H1 (cell line): ENCODE measurements around the gene SLC25A12. TPM values are rescaled to one million over a fixed set of nuclear protein-coding genes. Genes with fewer than 3 reads are reported as not detected.

Source experiments
- CTCF ChIA-PET: fragments of 300-600 bp; sonication (Branson Sonifier 250); formaldehyde crosslinking; loops from one replicate; lab custom pipeline; 2021; ENCODE audit not compliant: partially characterized antibody; lab: Charles Lee
- POLR2A ChIA-PET: fragments of 300-600 bp; sonication (Branson Sonifier 250); formaldehyde crosslinking; loops from one replicate; lab custom pipeline; 2021; ENCODE audit warnings: inconsistent platforms; ENCODE audit not compliant: partially characterized antibody; lab: Charles Lee
- DNase-seq, 2 experiments: peaks; one replicate each; pipeline versions ENCODE4 v3.0.0 to v3.0.0-alpha.2; 2010 to 2022; ENCODE audit warnings: low spot score in 2 of 2, low read depth in 1 of 2, mixed read lengths in 1 of 2
- FAIRE-seq: peaks from 2 replicates; lab custom pipeline; 2011; peaks lifted over from hg19 to GRCh38; lab: Jason Lieb, UNC
- H2AFZ ChIP-seq: 2 replicates; pipeline ENCODE4 v1.8.1; 2012; ENCODE audit warnings: low read length, inconsistent platforms
- H2AK5ac ChIP-seq: 2 replicates; pipeline ENCODE4 v1.6.1; 2013; ENCODE audit warnings: low read depth, low read length
- H2BK120ac ChIP-seq: replicated peaks from 2 replicates; pipeline ENCODE3; 2013; ENCODE audit warnings: low read depth, low read length, inconsistent platforms
- H2BK12ac ChIP-seq: 2 replicates; pipeline ENCODE4 v1.6.1; 2013; ENCODE audit warnings: low read depth, low read length
- H2BK15ac ChIP-seq: 2 replicates; pipeline ENCODE4 v1.6.1; 2013; ENCODE audit warnings: low read length
- H2BK20ac ChIP-seq: 2 replicates; pipeline ENCODE4 v1.6.1; 2013; ENCODE audit warnings: low read length
- H2BK5ac ChIP-seq: 2 replicates; pipeline ENCODE4 v1.6.1; 2013; ENCODE audit warnings: low read depth, low read length
- H3K14ac ChIP-seq: 2 replicates; pipeline ENCODE4 v1.6.1; 2013; ENCODE audit warnings: inconsistent platforms; ENCODE audit not compliant: insufficient read length
- H3K18ac ChIP-seq: 2 replicates; pipeline ENCODE4 v1.6.1; 2013; ENCODE audit warnings: low read length; ENCODE audit errors: extremely low read depth
- H3K23ac ChIP-seq: 2 replicates; pipeline ENCODE4 v1.6.1; 2013; ENCODE audit warnings: inconsistent platforms; ENCODE audit not compliant: insufficient read length
- H3K23me2 ChIP-seq: 2 replicates; pipeline ENCODE4 v1.6.1; 2013; ENCODE audit warnings: low read depth, low read length
- H3K27ac ChIP-seq: 2 replicates; pipeline ENCODE4 v1.6.1; 2011; ENCODE audit warnings: low read depth, low read length, inconsistent platforms
- H3K27me3 ChIP-seq, 4 experiments: replicated peaks in 1 of 4; 1 replicate in 1 of 4; 2 replicates in 3 of 4; pipeline versions ENCODE4 v1.6.1 to v1.8.1; 2011 to 2013; ENCODE audit warnings: low read length in 3 of 4, mild to moderate bottlenecking in 3 of 4, inconsistent platforms in 2 of 4, mixed read lengths in 2 of 4, moderate library complexity in 1 of 4; ENCODE audit not compliant: control insufficient read depth in 3 of 4, insufficient read depth in 3 of 4; ENCODE audit errors: extremely low read depth in 1 of 4
- H3K36me3 ChIP-seq, 4 experiments: 2 replicates each; pipeline versions ENCODE4 v1.6.1 to v1.8.1; 2011 to 2013; ENCODE audit warnings: mild to moderate bottlenecking in 4 of 4, low read length in 3 of 4, moderate library complexity in 2 of 4, control low read depth in 1 of 4, inconsistent platforms in 1 of 4; ENCODE audit not compliant: insufficient read depth in 4 of 4, control insufficient read depth in 2 of 4
- H3K4ac ChIP-seq: replicated peaks from 2 replicates; pipeline ENCODE3; 2013; ENCODE audit warnings: low read length, low read depth, mixed read lengths, inconsistent platforms; ENCODE audit not compliant: insufficient read length
- H3K4me1 ChIP-seq, 4 experiments: replicated peaks in 1 of 4; 1 replicate in 1 of 4; 2 replicates in 3 of 4; pipeline versions ENCODE4 v1.6.1 to v1.8.1; 2011 to 2013; ENCODE audit warnings: low read length in 3 of 4, inconsistent platforms in 2 of 4, mixed read lengths in 1 of 4; ENCODE audit not compliant: insufficient read depth in 4 of 4, control insufficient read depth in 3 of 4
- H3K4me2 ChIP-seq, 2 experiments: 2 replicates each; pipeline versions ENCODE4 v1.6.1 to v1.8.1; 2011 to 2013; ENCODE audit warnings: low read depth in 2 of 2, low read length in 2 of 2, control low read depth in 1 of 2, inconsistent platforms in 1 of 2, mild to moderate bottlenecking in 1 of 2; ENCODE audit not compliant: insufficient read depth in 1 of 2
- H3K4me3 ChIP-seq, 4 experiments: fragments of 200-600, 300-600 bp in 1 of 4; sonication (generic), shearing (Covaris generic), sonication (Bioruptor Twin) in 1 of 4; 2 replicates each; pipeline versions ENCODE4 v1.5.1 to v1.8.1; 2011 to 2016; ENCODE audit warnings: low read length in 4 of 4, low read depth in 3 of 4, control low read depth in 2 of 4, inconsistent platforms in 2 of 4, mild to moderate bottlenecking in 2 of 4, mixed read lengths in 1 of 4, moderate library complexity in 1 of 4; ENCODE audit not compliant: insufficient read depth in 2 of 4; ENCODE audit errors: extremely low read depth in 1 of 4
- H3K56ac ChIP-seq: replicated peaks from 2 replicates; pipeline ENCODE3; 2013; ENCODE audit warnings: low read depth, mild to moderate bottlenecking, mixed read lengths, low read length, inconsistent platforms; ENCODE audit not compliant: insufficient read length
- H3K79me1 ChIP-seq: 2 replicates; pipeline ENCODE4 v1.6.1; 2013; ENCODE audit warnings: low read depth, low read length, control low read depth
- H3K79me2 ChIP-seq, 2 experiments: 2 replicates each; pipeline versions ENCODE4 v1.6.1 to v1.8.1; 2012 to 2013; ENCODE audit warnings: low read length in 2 of 2, mild to moderate bottlenecking in 2 of 2, inconsistent platforms in 1 of 2; ENCODE audit not compliant: insufficient read depth in 2 of 2, control insufficient read depth in 1 of 2
- H3K9ac ChIP-seq, 4 experiments: replicated peaks in 1 of 4; 1 replicate in 1 of 4; 2 replicates in 3 of 4; pipeline versions ENCODE4 v1.6.1 to v1.8.1; 2011 to 2013; ENCODE audit warnings: low read depth in 3 of 4, low read length in 3 of 4, control low read depth in 2 of 4, mild to moderate bottlenecking in 2 of 4, moderate library complexity in 2 of 4, inconsistent platforms in 1 of 4; ENCODE audit errors: extremely low read depth in 1 of 4
- H3K9me3 ChIP-seq, 2 experiments: 2 replicates each; pipeline versions ENCODE4 v1.6.1 to v1.8.1; 2012 to 2013; ENCODE audit warnings: mild to moderate bottlenecking in 2 of 2, moderate library complexity in 2 of 2, control low read depth in 1 of 2, inconsistent platforms in 1 of 2, low read depth in 1 of 2, low read length in 1 of 2, mixed read lengths in 1 of 2; ENCODE audit not compliant: insufficient read depth in 2 of 2
- H4K20me1 ChIP-seq, 2 experiments: replicated peaks in 1 of 2; 2 replicates each; pipeline versions ENCODE3 to v1.8.1; 2011 to 2013; ENCODE audit warnings: inconsistent platforms in 2 of 2, low read length in 2 of 2, mild to moderate bottlenecking in 1 of 2; ENCODE audit not compliant: insufficient read depth in 2 of 2, control insufficient read depth in 1 of 2
- H4K5ac ChIP-seq: 2 replicates; pipeline ENCODE4 v1.6.1; 2013; ENCODE audit warnings: low read length, low read depth, mixed read lengths, inconsistent platforms; ENCODE audit not compliant: insufficient read length
- H4K8ac ChIP-seq: 2 replicates; pipeline ENCODE4 v1.8.0; 2013; ENCODE audit warnings: mild to moderate bottlenecking, moderate library complexity, low read length, inconsistent platforms; ENCODE audit not compliant: insufficient read depth; ENCODE audit errors: extremely low read depth
- H4K91ac ChIP-seq: replicated peaks from 2 replicates; pipeline ENCODE3; 2013; ENCODE audit warnings: low read length, mixed read lengths, inconsistent platforms; ENCODE audit not compliant: insufficient read length
- ASH2L ChIP-seq: fragments of 200-600, 300-600 bp; sonication (generic); IDR thresholded peaks from one replicate; pipeline ENCODE4 v1.7.1; 2017; ENCODE audit warnings: low read length
- ATF2 ChIP-seq: IDR thresholded peaks from 2 replicates; pipeline ENCODE4 v1.6.1; 2012; ENCODE audit warnings: low read length, inconsistent platforms
- BACH1 ChIP-seq: IDR thresholded peaks from 2 replicates; pipeline ENCODE4 v1.6.1; 2012; ENCODE audit warnings: low read length, improper control_type of control experiment
- BCL11A ChIP-seq, 2 experiments: IDR thresholded peaks; one replicate each; pipeline ENCODE4 v1.6.1; 2011; ENCODE audit warnings: low read depth in 2 of 2, low read length in 2 of 2, mild to moderate bottlenecking in 2 of 2
- CREB1 ChIP-seq: IDR thresholded peaks from 2 replicates; pipeline ENCODE4 v1.6.1; 2012; ENCODE audit warnings: inconsistent platforms
- EZH2 ChIP-seq: fragments of 200-600 bp; sonication (generic); IDR thresholded peaks from 2 replicates; pipeline ENCODE4 v1.7.1; 2012; ENCODE audit warnings: low read depth, mild to moderate bottlenecking, moderate library complexity, low read length, inconsistent platforms; ENCODE audit not compliant: severe bottlenecking
- KDM4A ChIP-seq: IDR thresholded peaks from one replicate; pipeline ENCODE4 v1.7.1; 2012; ENCODE audit warnings: low read depth, mild to moderate bottlenecking, moderate library complexity, low read length, inconsistent platforms; ENCODE audit not compliant: severe bottlenecking
- KDM5A ChIP-seq: fragments of 200-600 bp; IDR thresholded peaks from 2 replicates; pipeline ENCODE4 v1.7.1; 2012; ENCODE audit warnings: mild to moderate bottlenecking, low read length, inconsistent platforms, mixed read lengths
- NANOG ChIP-seq: IDR thresholded peaks from 2 replicates; pipeline ENCODE4 v1.6.1; 2011; ENCODE audit warnings: low read length, low read depth, mild to moderate bottlenecking, inconsistent platforms; ENCODE audit not compliant: insufficient read depth, poor library complexity, severe bottlenecking
- POLR2A ChIP-seq, 2 experiments: IDR thresholded peaks; 1 replicate in 1 of 2; 2 replicates in 1 of 2; pipeline ENCODE4 v1.6.1; 2011; ENCODE audit warnings: low read depth in 2 of 2, low read length in 2 of 2, mild to moderate bottlenecking in 2 of 2; ENCODE audit errors: control extremely low read depth in 1 of 2
- SAP30 ChIP-seq: fragments of 300-600 bp; sonication (generic); IDR thresholded peaks from 2 replicates; pipeline ENCODE4 v1.7.1; 2012; ENCODE audit warnings: low read length, moderate library complexity, mild to moderate bottlenecking, inconsistent platforms; ENCODE audit not compliant: insufficient read depth, insufficient replicate concordance
- SIN3A ChIP-seq, 2 experiments: IDR thresholded peaks in 1 of 2; conservative IDR thresholded peaks in 1 of 2; 2 replicates each; pipeline ENCODE4 v1.6.1; 2011 to 2012; ENCODE audit warnings: low read length in 2 of 2, improper control_type of control experiment in 1 of 2, low read depth in 1 of 2, mild to moderate bottlenecking in 1 of 2
- SP2 ChIP-seq: IDR thresholded peaks from 2 replicates; pipeline ENCODE4 v1.6.1; 2012; ENCODE audit warnings: mild to moderate bottlenecking, low read length, inconsistent platforms
- SP4 ChIP-seq: IDR thresholded peaks from 2 replicates; pipeline ENCODE4 v1.6.1; 2012; ENCODE audit warnings: low read length, inconsistent platforms
- WGBS, 2 experiments: shearing (Covaris generic) in 1 of 2; methylation state at CpG; one replicate each; pipeline versions ENCODE4 v1.1.6 to v1.1.7; 2013 to 2015; ENCODE audit warnings: low lambda C conversion rate in 2 of 2, mixed read lengths in 2 of 2, inconsistent platforms in 1 of 2, low coverage in 1 of 2, missing lambda C conversion rate in 1 of 2; ENCODE audit not compliant: insufficient replicate concordance in 2 of 2, insufficient coverage in 1 of 2, insufficient read length in 1 of 2; ENCODE audit errors: extremely low coverage in 1 of 2, missing lambda C conversion rate in 1 of 2; 5-methylcytosine and 5-hydroxymethylcytosine counted together
- polyA plus RNA-seq, 7 experiments: library from polyadenylated mRNA; depleted of rRNA in 3 of 7; stranded (reverse) in 5 of 7; unstranded in 2 of 7; fragments of >200 nt in 5 of 7; fragments of 200-250 nt in 2 of 7; gene quantifications; 1 replicate in 5 of 7; 2 replicates in 1 of 7; 4 replicates in 1 of 7; pipeline versions ENCODE4 v1.2.1 to v1.2.3, GENCODE V29; 2011 to 2013; ENCODE audit warnings: missing spikeins in 2 of 7, mixed read lengths in 2 of 7
- total RNA-seq: library from RNA; stranded (reverse); fragmentation: NEBNext Ultra II Directional; extraction: Animal tissue kit (Norgen Biotek cat#: 25700); gene quantifications from 2 replicates; pipeline ENCODE4 v1.2.1, GENCODE V29; 2021

Gene SLC25A12
- total and polyA plus RNA-seq, 2 of the 8 experiments (the other 6 are each of a cell fraction or from before 2014, with no cell fraction given): 7.7 to 10.2 TPM

GRCh38 chr2:171814883-171815282, 79.2 kb downstream of the SLC25A12 start:
- H2AFZ ChIP-seq: no peak overlapping the region
- no peak overlapping the region for H2BK15ac ChIP-seq
- ChIA-PET POLR2A (no interaction called here), CTCF (no interaction called here)
- H3K23ac ChIP-seq: no peak overlapping the region
- no peak overlapping the region for H2AK5ac ChIP-seq
- H3K27ac ChIP-seq: no peak overlapping the region
- no peak overlapping the region for H4K8ac ChIP-seq
- no peak overlapping the region for H3K9ac ChIP-seq
- no peak overlapping the region for H3K18ac ChIP-seq
- H3K56ac ChIP-seq: no peak overlapping the region
- FAIRE-seq (no peak), DNase-seq (no peak)
- H3K4me1 ChIP-seq: no peaks in the 10 kb centered on the region
- no peak overlapping the region for H3K4me3 ChIP-seq
- H4K91ac ChIP-seq: no peak overlapping the region
- H4K5ac ChIP-seq: no peak overlapping the region
- H3K79me1 ChIP-seq: no peaks in the 10 kb centered on the region
- H3K27me3 ChIP-seq: no peaks in the 10 kb centered on the region
- no peak overlapping the region for H2BK12ac ChIP-seq
- no peak overlapping the region for H3K4me2 ChIP-seq
- H3K14ac ChIP-seq: no peak overlapping the region
- no peaks in the 10 kb centered on the region for H4K20me1 ChIP-seq
- H3K4ac ChIP-seq: no peak overlapping the region
- no peaks in the 10 kb centered on the region for H3K36me3 ChIP-seq
- 83% methylated on average over 5 of the region's 5 CpGs; no CpG with 5 or more reads in 1 of the 2 experiments for WGBS, 2 experiments
- no peak overlapping the region for H2BK5ac ChIP-seq
- no peaks in the 10 kb centered on the region for H3K9me3 ChIP-seq
- H3K79me2 ChIP-seq: no peaks in the 10 kb centered on the region
- H2BK120ac ChIP-seq: no peak overlapping the region
- no peaks in the 10 kb centered on the region for H3K23me2 ChIP-seq
- H2BK20ac ChIP-seq: no peak overlapping the region
- TF ChIP-seq KDM4A (no peak), KDM5A (no peak), EZH2 (no peak), ATF2 (no peak), ASH2L (no peak), BCL11A (IDR thresholded peaks at IDR 0.05; ENCODE audit: low read depth in 2 of 2, low read length in 2 of 2) (no peak), SAP30 (no peak), NANOG (no peak), SP4 (no peak), BACH1 (no peak), SIN3A (conservative IDR thresholded peaks at IDR 0.05 in 1 of 2, IDR thresholded peaks at IDR 0.05 in 1 of 2; ENCODE audit: low read depth in 1 of 2, low read length in 2 of 2) (no peak), SP2 (no peak), POLR2A (IDR thresholded peaks at IDR 0.05; ENCODE audit: control extremely low read depth in 1 of 2, low read depth in 2 of 2, low read length in 2 of 2) (no peak), CREB1 (no peak)
